HG03460 (cell line): ENCODE results near the gene EDA2R.

Source experiments
- ATAC-seq: cut with Tn5 transposase; IDR thresholded peaks from one replicate; pipeline ENCODE4 v1.9.1; 2021; ENCODE audit not compliant: unreplicated experiment

The EDA2R gene

DNA sequence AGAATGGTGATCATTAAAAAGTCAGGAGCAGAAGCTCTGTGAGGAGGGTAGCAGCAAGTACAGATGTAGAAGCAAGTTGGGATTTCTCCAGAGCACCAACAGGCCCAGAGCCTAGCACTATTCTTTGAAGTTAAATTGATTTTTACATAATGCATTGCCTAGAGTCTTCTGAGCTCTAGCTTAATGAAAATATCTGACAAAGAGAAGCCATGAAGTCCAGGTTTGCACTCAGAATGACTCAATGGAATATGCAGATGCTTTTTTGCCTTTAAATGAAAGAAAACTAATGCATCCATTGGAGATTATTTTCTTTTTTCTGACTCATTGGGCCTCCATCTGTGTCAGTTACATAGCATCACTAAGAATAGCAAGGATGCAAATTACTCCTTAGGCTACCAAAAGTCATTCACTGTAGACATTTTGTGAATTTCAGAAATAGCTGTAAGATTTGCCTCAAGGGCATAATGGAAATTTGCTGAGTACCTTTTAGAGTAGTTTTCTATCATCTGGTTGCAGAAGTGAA lies 91.0 kb downstream of the EDA2R start:
- ATAC-seq, result no peak
